Neural cell (in vitro differentiated cells): ENCODE results near the gene METTL26. TPM values are rescaled to one million over a fixed set of nuclear protein-coding genes. Genes with fewer than 3 reads are reported as not detected.

Experiments used
- H2AFZ ChIP-seq: fragments of 200-600, 300-800 bp; sonication (generic), shearing (Covaris generic); 2 replicates; pipeline ENCODE4 v1.6.0; 2014; ENCODE audit warnings: low read depth, mild to moderate bottlenecking, antibody characterized with exemption, low read length, moderate library complexity
- H3F3A ChIP-seq: fragments of 200-600 bp; shearing (Covaris generic); 2 replicates; pipeline ENCODE4 v1.6.1; 2016; ENCODE audit warnings: mild to moderate bottlenecking, moderate library complexity, mixed read lengths, antibody characterized with exemption, low read length; ENCODE audit not compliant: insufficient read depth, poor library complexity, severe bottlenecking
- H3K27ac ChIP-seq: fragments of 200-600, 300-800 bp; sonication (generic), shearing (Covaris generic); 2 replicates; pipeline ENCODE4 v1.5.1; 2014; ENCODE audit warnings: mild to moderate bottlenecking, low read length, moderate library complexity
- H3K27me3 ChIP-seq: fragments of 300-800, 200-600 bp; sonication (generic), shearing (Covaris generic); 2 replicates; pipeline ENCODE4 v1.6.0; 2014; ENCODE audit warnings: mild to moderate bottlenecking, low read depth, low read length, moderate library complexity; ENCODE audit not compliant: insufficient read depth
- H3K36me3 ChIP-seq: fragments of 300-800, 200-600 bp; sonication (generic), shearing (Covaris generic); 2 replicates; pipeline ENCODE4 v1.5.1; 2014; ENCODE audit warnings: mild to moderate bottlenecking, antibody characterized with exemption, low read length, moderate library complexity; ENCODE audit not compliant: insufficient read depth
- H3K4me2 ChIP-seq: fragments of 300-800, 200-600 bp; sonication (generic), shearing (Covaris generic); 2 replicates; pipeline ENCODE4 v1.6.0; 2014; ENCODE audit warnings: mild to moderate bottlenecking, low read length
- H3K4me3 ChIP-seq: fragments of 300-800, 200-600 bp; sonication (generic), shearing (Covaris generic); 2 replicates; pipeline ENCODE4 v1.5.1; 2014; ENCODE audit warnings: mild to moderate bottlenecking, low read length, moderate library complexity
- H3K79me2 ChIP-seq: fragments of 200-600 bp; shearing (Covaris generic); replicated peaks from 2 replicates; pipeline ENCODE4 v1.6.0; 2014; ENCODE audit warnings: mild to moderate bottlenecking, low read length, moderate library complexity; ENCODE audit not compliant: insufficient read depth
- H3K9ac ChIP-seq: fragments of 300-800, 200-600 bp; sonication (generic), shearing (Covaris generic); 2 replicates; pipeline ENCODE4 v1.6.1; 2016; ENCODE audit warnings: mild to moderate bottlenecking, low read length, mixed read lengths
- H3K9me2 ChIP-seq: fragments of 200-600 bp; shearing (Covaris generic); 2 replicates; pipeline ENCODE4 v1.6.1; 2016; ENCODE audit warnings: mild to moderate bottlenecking, low read length, mixed read lengths; ENCODE audit not compliant: insufficient read depth
- H3K9me3 ChIP-seq: fragments of 200-600, 300-800 bp; sonication (generic), shearing (Covaris generic); 2 replicates; pipeline ENCODE4 v1.6.1; 2016; ENCODE audit warnings: mild to moderate bottlenecking, mixed run types, low read length, moderate library complexity, mixed read lengths
- H4K20me1 ChIP-seq: fragments of 200-600 bp; shearing (Covaris generic); 2 replicates; pipeline ENCODE4 v1.6.1; 2016; ENCODE audit warnings: mild to moderate bottlenecking, mixed run types; ENCODE audit not compliant: insufficient read depth
- EP300 ChIP-seq: fragments of 450-650 bp; conservative IDR thresholded peaks from 2 replicates; pipeline ENCODE4 v1.6.1; 2014; ENCODE audit warnings: antibody characterized with exemption, mild to moderate bottlenecking, moderate library complexity; ENCODE audit not compliant: poor library complexity, severe bottlenecking
- EZH2 ChIP-seq: fragments of 200-600, 300-800 bp; shearing (Covaris generic), sonication (generic); IDR thresholded peaks from 2 replicates; pipeline ENCODE4 v1.6.1; 2014; ENCODE audit warnings: antibody characterized with exemption, low read length, borderline replicate concordance, mild to moderate bottlenecking; ENCODE audit not compliant: insufficient read depth, poor library complexity, severe bottlenecking
- MXI1 ChIP-seq: fragments of 450-650 bp; conservative IDR thresholded peaks from 2 replicates; pipeline ENCODE4 v1.6.1; 2014; ENCODE audit warnings: antibody characterized with exemption, mild to moderate bottlenecking; ENCODE audit not compliant: poor library complexity, severe bottlenecking
- POLR2AphosphoS5 ChIP-seq: IDR thresholded peaks from 2 replicates; pipeline ENCODE4 v1.6.1; 2012
- RAD21 ChIP-seq: fragments of 450-650 bp; conservative IDR thresholded peaks from 2 replicates; pipeline ENCODE4 v1.6.1; 2014; ENCODE audit warnings: antibody characterized with exemption, mild to moderate bottlenecking, moderate library complexity
- REST ChIP-seq: IDR thresholded peaks from 2 replicates; pipeline ENCODE4 v1.6.1; 2012; ENCODE audit warnings: borderline replicate concordance
- SMC3 ChIP-seq: fragments of 450-650 bp; conservative IDR thresholded peaks from 2 replicates; pipeline ENCODE4 v1.6.1; 2014; ENCODE audit warnings: antibody characterized with exemption, mild to moderate bottlenecking, moderate library complexity; ENCODE audit not compliant: poor library complexity
- TAF1 ChIP-seq: IDR thresholded peaks from 2 replicates; pipeline ENCODE4 v1.6.1; 2012; ENCODE audit warnings: low read depth
- polyA plus RNA-seq: library from polyadenylated mRNA; depleted of rRNA; stranded (reverse); fragments of >200 nt; gene quantifications from 2 replicates; pipeline ENCODE4 v1.2.3, GENCODE V29; 2014
- TF ChIP-seq, protein P1 (sequence below): fragments of 450-650 bp; IDR thresholded peaks from 2 replicates; pipeline ENCODE4 v1.5.1; 2014; ENCODE audit warnings: antibody characterized with exemption, mild to moderate bottlenecking, moderate library complexity; ENCODE audit not compliant: poor library complexity, severe bottlenecking

The METTL26 gene
- polyA plus RNA-seq, 1 donor from 2014 or later: 127 TPM

DNA sequence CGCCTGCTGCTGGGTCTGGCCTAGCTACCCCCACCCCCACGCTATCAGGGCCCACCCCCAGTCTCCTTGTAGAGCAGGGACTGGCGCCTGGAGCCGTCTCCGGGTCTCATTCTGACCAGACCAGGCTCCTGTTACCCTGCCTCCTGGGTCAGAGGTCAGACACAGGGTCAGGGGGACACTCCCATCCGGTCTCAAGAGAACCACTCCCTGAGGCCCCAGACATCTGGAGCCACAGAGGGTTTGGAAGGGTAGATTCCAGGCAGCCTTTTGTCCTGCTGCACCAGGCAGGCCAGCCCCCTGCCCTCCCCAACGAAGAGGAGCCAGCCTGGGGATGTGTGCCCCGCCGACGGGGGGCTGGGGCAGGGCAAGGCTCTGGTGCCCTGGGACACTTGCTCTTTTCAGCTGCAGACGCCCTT lies 6.3 kb downstream of the METTL26 start:
- no peaks in the 10 kb centered on the region for H3K36me3 ChIP-seq
- H3K27ac ChIP-seq: no peak overlapping the region
- no peaks in the 10 kb centered on the region for H3F3A ChIP-seq
- no peaks in the 10 kb centered on the region for H3K9me3 ChIP-seq
- H3K27me3 ChIP-seq: no peaks in the 10 kb centered on the region
- no peak for TF ChIP-seq EP300
- TF ChIP-seq POLR2AphosphoS5: no peak
- no peak for TF ChIP-seq MXI1
- TF ChIP-seq EZH2: no peak
- H3K79me2 ChIP-seq: no peaks in the 10 kb centered on the region
- H2AFZ ChIP-seq: no peak overlapping the region
- no peaks in the 10 kb centered on the region for H3K9me2 ChIP-seq
- H3K4me3 ChIP-seq: no peak overlapping the region
- H3K4me2 ChIP-seq: no peak overlapping the region
- no peaks in the 10 kb centered on the region for H4K20me1 ChIP-seq
- H3K9ac ChIP-seq: no peak overlapping the region

GRCh38 chr16:629185-629832 lies 6.8 kb downstream of the METTL26 start:
- no peaks in the 10 kb centered on the region for H3K9me3 ChIP-seq
- H2AFZ ChIP-seq: no peak overlapping the region
- H3K27me3 ChIP-seq: no peaks in the 10 kb centered on the region
- H3K4me2 ChIP-seq: no peak overlapping the region
- H3K9ac ChIP-seq: no peak overlapping the region
- TF ChIP-seq REST: no peak
- no peak for TF ChIP-seq EZH2
- TF ChIP-seq, protein P1, sequence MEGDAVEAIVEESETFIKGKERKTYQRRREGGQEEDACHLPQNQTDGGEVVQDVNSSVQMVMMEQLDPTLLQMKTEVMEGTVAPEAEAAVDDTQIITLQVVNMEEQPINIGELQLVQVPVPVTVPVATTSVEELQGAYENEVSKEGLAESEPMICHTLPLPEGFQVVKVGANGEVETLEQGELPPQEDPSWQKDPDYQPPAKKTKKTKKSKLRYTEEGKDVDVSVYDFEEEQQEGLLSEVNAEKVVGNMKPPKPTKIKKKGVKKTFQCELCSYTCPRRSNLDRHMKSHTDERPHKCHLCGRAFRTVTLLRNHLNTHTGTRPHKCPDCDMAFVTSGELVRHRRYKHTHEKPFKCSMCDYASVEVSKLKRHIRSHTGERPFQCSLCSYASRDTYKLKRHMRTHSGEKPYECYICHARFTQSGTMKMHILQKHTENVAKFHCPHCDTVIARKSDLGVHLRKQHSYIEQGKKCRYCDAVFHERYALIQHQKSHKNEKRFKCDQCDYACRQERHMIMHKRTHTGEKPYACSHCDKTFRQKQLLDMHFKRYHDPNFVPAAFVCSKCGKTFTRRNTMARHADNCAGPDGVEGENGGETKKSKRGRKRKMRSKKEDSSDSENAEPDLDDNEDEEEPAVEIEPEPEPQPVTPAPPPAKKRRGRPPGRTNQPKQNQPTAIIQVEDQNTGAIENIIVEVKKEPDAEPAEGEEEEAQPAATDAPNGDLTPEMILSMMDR: no peak
- no peak for TF ChIP-seq SMC3
- no peak for TF ChIP-seq TAF1
- no peak for TF ChIP-seq RAD21
- no peak for TF ChIP-seq POLR2AphosphoS5
- TF ChIP-seq EP300: no peak
- no peak for TF ChIP-seq MXI1
- H3F3A ChIP-seq: no peaks in the 10 kb centered on the region
- H3K27ac ChIP-seq: no peak overlapping the region
- H3K79me2 ChIP-seq: no peaks in the 10 kb centered on the region
- H3K36me3 ChIP-seq: no peaks in the 10 kb centered on the region
- H4K20me1 ChIP-seq: no peaks in the 10 kb centered on the region
- H3K4me3 ChIP-seq: no peak overlapping the region
- no peaks in the 10 kb centered on the region for H3K9me2 ChIP-seq
